C4-2B (cell line): ENCODE data around the gene ARSJ.

Experiments
- CTCF ChIP-seq: fragments of 450-650 bp; conservative IDR thresholded peaks from 2 replicates; pipeline ENCODE4 v1.5.1; 2017; ENCODE audit warnings: mild to moderate bottlenecking
- ZFX ChIP-seq: fragments of 450-650 bp; IDR thresholded peaks from 2 replicates; pipeline ENCODE4 v1.6.1; 2017

GRCh38 chr4:113971706-113972360 is 7.6 kb downstream of the ARSJ start:
- TF ChIP-seq CTCF (no peak), ZFX (no peak)
